Skin epidermis (tissue), 12 donors: ENCODE measurements around the gene SKA1.
"Not testable (repeated sequence)": the region's sequence is repeated elsewhere in the genome, so short reads cannot be mapped to it uniquely, and the experiment has no call there.

Experiments used
- H3K27ac ChIP-seq, 21 experiments: fragments of 200-600 bp; sonication (generic) in 11 of 21; one replicate each; pipeline ENCODE4 v1.5.0; 2020; ENCODE audit warnings: mild to moderate bottlenecking in 3 of 21, inconsistent platforms in 2 of 21, moderate library complexity in 2 of 21
- H3K4me3 ChIP-seq, 7 experiments: fragments of 200-600 bp; sonication (generic) in 2 of 7; one replicate each; pipeline ENCODE4 v1.5.0; 2020; ENCODE audit warnings: inconsistent platforms in 2 of 7, mild to moderate bottlenecking in 2 of 7, moderate library complexity in 1 of 7

SKA1 gene

GRCh38 chr18:50388988-50389387 lies 14.1 kb downstream of the SKA1 start:
- no peak overlapping the region for H3K27ac ChIP-seq
- H3K4me3 ChIP-seq = no peak overlapping the region

DNA sequence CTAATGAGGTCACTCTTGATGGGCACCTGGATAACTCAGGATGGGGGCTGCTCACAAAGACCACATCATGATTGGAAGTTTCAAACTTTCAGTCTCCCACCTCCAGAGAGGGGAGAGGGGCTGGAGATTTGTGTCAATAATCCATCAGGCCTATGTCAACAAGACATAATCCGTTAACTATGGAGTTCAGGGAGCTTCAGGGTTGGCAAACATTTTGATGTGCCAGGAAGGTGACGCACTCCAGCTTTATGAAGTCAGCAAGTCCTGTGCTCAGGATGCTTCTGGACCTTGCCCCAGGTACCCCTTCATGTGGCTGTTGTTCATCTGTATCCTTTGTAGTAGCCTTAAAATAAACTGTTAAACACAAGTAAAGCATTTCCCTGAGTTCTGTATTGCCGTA lies 19.0 kb downstream of the SKA1 start:
- no peak overlapping the region for H3K27ac ChIP-seq
- no peak overlapping the region for H3K4me3 ChIP-seq

DNA sequence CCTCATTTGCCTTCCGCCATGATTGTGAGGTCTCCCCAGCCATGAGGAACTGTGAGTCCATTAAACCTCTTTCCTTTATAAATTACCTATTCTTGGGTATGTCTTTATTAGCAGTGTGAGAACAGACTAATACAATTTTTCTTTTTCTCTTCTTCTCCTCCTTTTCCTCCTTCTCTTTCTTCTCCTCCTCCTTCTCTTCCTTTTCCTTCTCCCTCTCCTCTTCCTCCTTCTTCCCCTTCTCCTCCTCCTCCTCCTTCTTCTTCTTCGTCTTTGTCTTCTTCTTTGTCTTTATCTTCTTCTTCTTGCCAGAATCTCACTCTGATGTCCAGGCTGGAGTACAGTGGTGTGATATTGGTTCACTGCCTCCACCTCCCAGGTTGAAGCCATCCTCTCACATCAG lies 20.2 kb downstream of the SKA1 start:
- Histone ChIP-seq H3K4me3 (no peak overlapping the region), H3K27ac (no peak overlapping the region)

GRCh38 chr18:50396005-50396660 lies 21.3 kb downstream of the SKA1 start:
- Histone ChIP-seq H3K27ac (no peak overlapping the region), H3K4me3 (no peak overlapping the region)

- H3K27ac ChIP-seq = no peak overlapping the region
- no peak overlapping the region for H3K4me3 ChIP-seq
These were observed 22.2 kb downstream of the SKA1 start for GRCh38 chr18:50397023-50397422.

DNA sequence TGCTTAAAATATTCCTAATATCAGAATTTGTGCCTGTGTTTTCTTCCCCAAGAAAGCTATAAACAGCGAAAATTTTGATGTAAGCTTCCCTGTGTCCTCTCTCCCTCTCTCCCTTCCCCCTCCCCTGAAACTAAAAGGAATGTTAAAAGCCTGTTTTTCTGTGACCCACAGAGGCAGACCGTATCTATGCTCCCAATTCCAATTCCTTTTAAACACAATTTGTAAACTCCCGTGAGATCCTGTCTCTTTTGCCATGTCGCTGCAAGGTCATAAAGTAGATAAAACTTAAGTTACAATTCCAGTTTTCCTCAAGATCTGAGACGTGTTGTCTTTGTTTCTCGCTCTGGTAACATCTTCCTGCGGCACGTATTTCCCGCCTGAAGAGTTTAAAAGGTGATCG lies 23.3 kb downstream of the SKA1 start:
- H3K4me3 ChIP-seq = no peak overlapping the region
- no peak overlapping the region for H3K27ac ChIP-seq

- H3K4me3 ChIP-seq = no peak overlapping the region
These were observed 24.1 kb downstream of the SKA1 start for GRCh38 chr18:50398947-50399346.

GRCh38 chr18:50399582-50399981 lies 24.7 kb downstream of the SKA1 start:
- Histone ChIP-seq H3K27ac (no peak overlapping the region), H3K4me3 (no peak overlapping the region)

More at GRCh38 chr18:50398947-50399346, 24.1 kb downstream of the SKA1 start:
- no peak overlapping the region for H3K27ac ChIP-seq

GRCh38 chr18:50400438-50400837 lies 25.6 kb downstream of the SKA1 start:
- not testable (repeated sequence) for H3K4me3 ChIP-seq, H3K27ac ChIP-seq

DNA sequence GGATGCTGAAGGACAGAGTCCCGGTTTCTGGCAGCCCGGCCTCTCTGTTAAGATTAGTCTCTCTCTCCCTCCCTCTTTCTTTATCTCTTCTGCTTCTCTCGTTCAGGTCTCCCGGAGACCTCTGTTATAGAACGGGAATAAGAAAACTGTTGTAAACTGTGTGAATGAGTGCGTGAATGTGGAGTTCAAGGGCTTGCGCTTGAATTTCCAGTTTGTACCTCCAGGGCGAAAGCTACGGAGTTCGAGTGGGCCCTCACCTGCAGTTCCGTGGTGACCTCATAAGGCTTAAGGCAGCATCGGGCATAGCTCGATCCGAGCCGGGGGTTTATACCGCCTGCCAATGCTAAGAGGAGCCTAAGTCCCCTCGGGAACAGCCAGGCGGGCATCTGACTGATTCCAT lies 26.4 kb downstream of the SKA1 start:
- Histone ChIP-seq H3K4me3 (no peak overlapping the region), H3K27ac (no peak overlapping the region)

DNA sequence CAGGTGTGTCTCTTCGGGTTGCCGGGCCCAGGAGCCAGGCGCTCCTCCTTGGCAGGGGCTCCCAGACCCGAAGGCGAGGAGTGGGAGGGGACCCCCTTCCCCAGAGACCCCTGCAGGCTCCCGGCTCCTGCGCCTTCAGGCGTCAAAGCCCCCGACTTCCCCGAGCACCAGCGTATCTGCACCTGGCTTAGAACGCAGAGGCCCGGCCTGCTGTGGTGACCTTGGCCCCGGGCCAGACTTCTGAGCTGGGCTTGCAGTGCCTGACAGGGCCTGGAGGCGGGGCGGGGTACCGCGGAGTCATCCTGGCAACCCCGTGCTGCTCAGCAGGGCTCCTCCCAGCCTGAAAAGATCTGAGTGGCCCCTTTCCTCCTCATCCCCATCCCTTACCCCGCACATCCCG lies 27.0 kb downstream of the SKA1 start:
- no peak overlapping the region for H3K27ac ChIP-seq
- H3K4me3 ChIP-seq = no peak overlapping the region

- H3K4me3 ChIP-seq, H3K27ac ChIP-seq: not testable (repeated sequence)
These were observed 30.1 kb downstream of the SKA1 start for GRCh38 chr18:50404752-50405581.

DNA sequence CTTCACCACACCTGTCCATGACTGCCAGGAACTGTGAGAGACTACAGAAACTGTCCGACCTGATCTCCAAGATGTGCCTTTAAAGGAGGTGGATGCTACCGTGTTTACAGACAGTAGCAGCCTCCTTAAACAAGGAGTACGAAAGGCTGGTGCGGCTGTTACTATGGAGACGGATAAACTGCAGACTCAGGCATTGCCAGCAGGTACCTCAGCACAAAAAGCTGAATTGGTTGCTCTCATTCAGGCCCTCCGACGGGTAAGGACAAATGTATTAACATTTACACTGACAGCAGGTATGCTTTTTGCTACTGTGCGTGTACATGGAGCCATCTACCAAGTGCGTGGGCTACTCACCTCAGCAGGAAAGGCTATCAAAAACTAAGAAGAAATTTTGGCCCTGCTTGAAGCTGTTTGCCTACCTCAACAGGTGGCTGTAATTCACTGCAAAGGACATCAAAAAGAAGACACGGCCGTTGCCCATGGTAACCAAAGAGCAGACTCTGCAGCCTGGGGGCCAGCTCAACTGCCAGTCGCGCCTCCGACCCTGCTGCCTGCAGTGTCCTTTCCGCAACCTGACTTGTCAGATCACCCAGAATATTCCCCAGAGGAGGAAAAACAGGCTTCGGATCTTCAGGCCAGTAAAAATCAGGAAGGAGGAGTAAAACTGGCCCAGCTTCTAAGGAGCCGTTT lies 30.9 kb downstream of the SKA1 start:
- H3K27ac ChIP-seq = no peak overlapping the region

DNA sequence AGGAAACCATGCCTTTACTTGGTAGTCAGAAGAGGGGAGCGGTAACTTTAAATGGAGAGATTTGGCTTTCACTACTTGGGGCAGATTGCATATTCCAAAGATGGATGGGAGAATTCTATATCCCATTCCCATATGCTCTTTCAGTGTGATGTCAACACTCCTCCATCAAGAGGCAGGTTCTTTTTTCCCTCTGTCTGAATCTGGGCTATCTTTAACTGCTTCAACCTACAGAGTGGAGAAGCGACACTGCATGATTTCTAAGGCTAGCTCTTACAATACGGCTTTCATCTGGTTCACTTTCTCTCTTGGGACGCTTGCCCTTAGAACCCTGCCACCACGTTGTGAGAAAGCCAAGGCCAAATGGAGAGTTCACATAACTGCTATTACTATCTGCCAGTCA lies 34.4 kb downstream of the SKA1 start:
- no peak overlapping the region for H3K27ac ChIP-seq
- no peak overlapping the region for H3K4me3 ChIP-seq

More for the DNA sequence above, 30.9 kb downstream of the SKA1 start:
- H3K4me3 ChIP-seq = no peak overlapping the region

DNA sequence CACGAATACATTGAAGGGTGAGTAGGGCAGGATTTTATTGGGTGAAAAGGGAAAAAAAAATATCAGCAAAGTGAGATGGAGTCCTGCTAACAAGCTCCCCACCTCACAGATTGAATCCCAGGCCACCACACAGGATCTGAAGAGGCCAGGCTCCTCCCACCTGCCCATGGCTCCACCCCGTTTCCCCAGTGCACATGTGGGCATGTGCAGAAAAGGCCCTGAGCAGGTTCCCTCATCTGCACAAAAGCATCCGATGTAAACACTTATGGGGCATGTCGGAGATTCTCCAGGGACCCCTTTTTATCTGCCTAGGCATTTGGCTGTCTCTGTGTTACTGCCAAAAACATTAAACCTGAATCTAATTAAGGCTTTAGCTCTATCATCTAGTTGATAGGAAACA lies 35.2 kb downstream of the SKA1 start:
- H3K4me3 ChIP-seq = no peak overlapping the region
- H3K27ac ChIP-seq = no peak overlapping the region

GRCh38 chr18:50410894-50411293 lies 36.0 kb downstream of the SKA1 start:
- Histone ChIP-seq H3K27ac (no peak overlapping the region), H3K4me3 (no peak overlapping the region)

- not testable (repeated sequence) for H3K27ac ChIP-seq, H3K4me3 ChIP-seq
These were observed 42.0 kb downstream of the SKA1 start for GRCh38 chr18:50416832-50417231.

GRCh38 chr18:50417705-50418104 lies 42.9 kb downstream of the SKA1 start:
- H3K4me3 ChIP-seq, H3K27ac ChIP-seq: not testable (repeated sequence)

GRCh38 chr18:50418650-50419049 lies 43.8 kb downstream of the SKA1 start:
- no peak overlapping the region for H3K27ac ChIP-seq
- H3K4me3 ChIP-seq = no peak overlapping the region

GRCh38 chr18:50422286-50422898 lies 47.5 kb downstream of the SKA1 start:
- Histone ChIP-seq H3K27ac (no peak overlapping the region), H3K4me3 (no peak overlapping the region)
